ENCODE results near the gene COL18A1. TPM values are rescaled to one million over a fixed set of nuclear protein-coding genes. Genes with fewer than 3 reads are reported as not detected.

COL18A1 gene
- total and polyA plus RNA-seq, 3 donors from 2014 or later, result 53.2 to 165 (median 111) TPM

GRCh38 chr21:45542242-45542666, 137.3 kb downstream of the COL18A1 start, which contains the start of gene SLC19A1:
Gene SLC19A1, minus strand, starts transcription at chr21:45542440. Its CDS starts 4,481 bp downstream, at chr21:45537959.
- peak within 1 kb of the TSS; percentile 67 for H3K4me3 ChIP-seq
- peak; percentile 67 for DNase-seq
- WGBS, 2 donors, result 2% methylated on average over 40 of the region's 59 CpGs; no CpG with 5 or more reads in 1 of the 2 donors
- H3K27me3 ChIP-seq, result no peaks in the 10 kb centered on the region
- no peaks in the 10 kb centered on the region for H3K9me3 ChIP-seq
- intact Hi-C loops (cut with DNase I; ENCODE audit: low total_unique reads), result no loop called here
- H3K4me1 ChIP-seq, result peaks cover 16% of the 10 kb centered on the region
- peak within 1 kb of the TSS; percentile 8 to 71 for H3K27ac ChIP-seq
- no peak for TF ChIP-seq POLR2A (IDR thresholded peaks at IDR 0.05)
- TF ChIP-seq CTCF (IDR thresholded peaks at IDR 0.05), result peak; percentile 20 to 63 (median 31)
- no peaks in the 10 kb centered on the region for H3K36me3 ChIP-seq (ENCODE audit: low read depth, missing control alignments)

- DNase-seq, result peak; percentile 14
- intact Hi-C loops (cut with DNase I; ENCODE audit: low total_unique reads), result no loop called here
- Histone ChIP-seq H3K4me1 (peaks cover 16% of the 10 kb centered on the region), H3K4me3 (peak overlapping the region; percentile 67), H3K36me3 (ENCODE audit: low read depth, missing control alignments) (no peaks in the 10 kb centered on the region), H3K27ac (peak overlapping the region; percentile 8 to 71), H3K9me3 (no peaks in the 10 kb centered on the region), H3K27me3 (no peaks in the 10 kb centered on the region)
- TF ChIP-seq POLR2A (IDR thresholded peaks at IDR 0.05), result no peak
- no peak for TF ChIP-seq CTCF (IDR thresholded peaks at IDR 0.05)
- WGBS, 2 donors, result 18 to 80% methylated on average over 1 to 46 of the region's 55 CpGs
These were observed 137.9 kb downstream of the COL18A1 start for GRCh38 chr21:45542667-45543370.

- Histone ChIP-seq H3K4me1 (peaks cover 16% of the 10 kb centered on the region), H3K9me3 (no peaks in the 10 kb centered on the region), H3K27ac (peak overlapping the region in 1 of 2 donors; percentile 8), H3K27me3 (no peaks in the 10 kb centered on the region), H3K4me3 (no peak overlapping the region), H3K36me3 (ENCODE audit: low read depth, missing control alignments) (no peaks in the 10 kb centered on the region)
- TF ChIP-seq CTCF (IDR thresholded peaks at IDR 0.05), result no peak
- no peak for TF ChIP-seq POLR2A (IDR thresholded peaks at IDR 0.05)
- peak; percentile 13 for DNase-seq
- intact Hi-C loops (cut with DNase I; ENCODE audit: low total_unique reads), result no loop called here
- WGBS, 2 donors, result 75 to 77% methylated on average over 1 to 11 of the region's 11 CpGs
These were observed 138.4 kb downstream of the COL18A1 start for GRCh38 chr21:45543371-45543709.

GRCh38 chr21:45543710-45544448, 138.9 kb downstream of the COL18A1 start:
- intact Hi-C loops (cut with DNase I; ENCODE audit: low total_unique reads), result no loop called here
- Histone ChIP-seq H3K27me3 (no peaks in the 10 kb centered on the region), H3K4me3 (no peak overlapping the region), H3K36me3 (ENCODE audit: low read depth, missing control alignments) (no peaks in the 10 kb centered on the region), H3K9me3 (no peaks in the 10 kb centered on the region), H3K4me1 (peaks cover 16% of the 10 kb centered on the region), H3K27ac (no peak overlapping the region)
- DNase-seq, result peak; percentile 12
- WGBS, 2 donors, result 74 to 86% methylated on average over 9 to 21 of the region's 23 CpGs
- no peak for TF ChIP-seq POLR2A (IDR thresholded peaks at IDR 0.05)
- TF ChIP-seq CTCF (IDR thresholded peaks at IDR 0.05), result no peak
